GM21515 (cell line): ENCODE measurements around the gene DUOXA1.
"Not testable (repeated sequence)": the region's sequence is repeated elsewhere in the genome, so short reads cannot be mapped to it uniquely, and the experiment has no call there.

Experiments
- ATAC-seq: cut with Tn5 transposase; IDR thresholded peaks from one replicate; pipeline ENCODE4 v1.9.1; 2021; ENCODE audit not compliant: unreplicated experiment

The DUOXA1 gene

DNA sequence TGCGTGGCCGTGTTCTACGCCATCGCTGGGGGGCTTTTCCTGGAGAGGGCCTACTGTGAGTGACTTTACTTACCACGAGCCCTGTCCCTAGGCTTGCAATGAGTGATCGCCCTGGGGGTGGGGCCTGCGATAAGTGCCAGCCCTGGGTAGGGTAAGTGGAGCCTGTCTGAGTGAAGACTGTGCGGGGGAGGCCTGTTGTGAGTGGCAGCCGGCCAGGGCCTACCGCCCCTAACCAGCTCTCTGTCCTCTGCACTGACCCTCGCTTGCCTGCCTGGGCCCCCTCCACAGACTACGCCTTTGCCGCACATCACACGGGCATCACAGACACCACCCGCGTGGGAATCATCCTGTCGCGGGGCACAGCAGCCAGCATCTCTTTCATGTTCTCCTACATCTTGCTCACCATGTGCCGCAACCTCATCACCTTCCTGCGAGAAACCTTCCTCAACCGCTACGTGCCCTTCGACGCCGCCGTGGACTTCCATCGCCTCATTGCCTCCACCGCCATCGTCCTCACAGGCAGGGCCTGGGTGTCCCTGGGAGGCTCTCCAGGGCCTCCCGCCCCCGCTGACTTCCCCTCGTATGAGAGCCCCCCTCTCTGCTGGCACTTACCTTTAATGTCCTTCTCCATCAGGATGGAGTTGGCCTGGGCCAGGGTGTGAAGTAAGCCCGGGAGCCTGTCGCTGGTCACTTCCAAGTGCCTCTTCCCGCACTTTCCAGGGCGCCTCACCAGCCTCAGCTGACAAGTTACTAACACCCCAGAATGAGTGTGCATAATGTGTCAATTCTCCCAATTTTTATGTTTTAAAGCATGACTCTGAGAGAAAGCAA is 22.5 kb upstream of the DUOXA1 start:
- no peak for ATAC-seq

DNA sequence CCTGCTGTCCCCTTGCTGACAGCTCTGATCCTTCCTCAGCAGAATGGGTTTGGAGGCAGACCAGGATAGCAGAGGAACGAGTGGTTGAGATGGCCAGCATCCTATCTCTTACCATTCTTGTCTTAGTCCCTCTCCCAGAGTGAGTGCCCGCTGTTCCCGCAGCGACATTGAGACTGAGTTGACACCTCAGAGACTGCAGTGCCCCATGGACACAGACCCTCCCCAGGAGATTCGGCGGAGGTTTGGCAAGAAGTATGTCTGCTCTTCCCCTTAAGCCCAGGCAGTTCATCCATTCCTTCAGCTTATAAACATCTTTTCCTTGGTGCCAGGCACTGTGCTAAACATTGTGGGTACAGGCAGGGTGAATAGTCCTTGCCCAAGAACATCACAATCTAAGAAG is 21.3 kb upstream of the DUOXA1 start:
- no peak for ATAC-seq

DNA sequence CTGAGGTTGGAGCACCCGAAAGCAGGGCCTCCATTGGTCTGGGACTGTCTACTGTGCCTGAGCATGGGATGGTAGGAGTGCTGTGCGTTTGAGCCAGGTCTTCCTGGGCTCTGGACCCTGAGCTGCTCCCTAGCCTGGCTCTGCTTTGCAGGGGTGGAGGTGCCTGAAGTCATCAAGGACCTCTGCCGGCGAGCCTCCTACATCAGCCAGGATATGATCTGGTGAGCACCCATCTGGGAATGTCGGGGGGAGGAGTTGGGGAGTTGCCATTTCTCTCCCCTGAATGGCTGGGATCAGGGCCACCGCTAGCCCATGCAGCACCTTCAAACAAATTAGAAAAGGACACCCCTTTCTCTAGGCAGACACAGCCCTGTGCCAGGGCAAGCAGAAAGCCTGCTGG is 20.8 kb upstream of the DUOXA1 start:
- no peak for ATAC-seq

DNA sequence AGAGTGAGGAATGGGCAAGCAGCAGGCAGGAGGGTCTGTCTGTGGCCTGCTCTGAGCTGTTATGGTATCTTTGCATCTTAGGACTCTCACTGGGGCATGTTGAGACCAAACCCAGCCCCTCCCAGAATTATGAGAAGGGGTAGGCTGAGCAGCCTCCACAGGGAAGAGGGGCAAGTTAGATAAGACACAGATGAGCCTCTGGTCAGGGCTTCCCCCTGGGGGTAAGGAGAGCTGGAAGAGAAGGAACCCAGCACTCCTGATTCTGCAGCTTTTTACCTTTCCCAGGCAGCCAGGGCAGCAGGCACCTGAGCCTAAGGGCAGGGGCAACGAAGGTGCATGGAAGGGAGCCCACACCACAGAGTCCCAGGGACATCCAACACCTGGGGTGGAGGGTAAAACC is 19.4 kb upstream of the DUOXA1 start:
- no peak for ATAC-seq

DNA sequence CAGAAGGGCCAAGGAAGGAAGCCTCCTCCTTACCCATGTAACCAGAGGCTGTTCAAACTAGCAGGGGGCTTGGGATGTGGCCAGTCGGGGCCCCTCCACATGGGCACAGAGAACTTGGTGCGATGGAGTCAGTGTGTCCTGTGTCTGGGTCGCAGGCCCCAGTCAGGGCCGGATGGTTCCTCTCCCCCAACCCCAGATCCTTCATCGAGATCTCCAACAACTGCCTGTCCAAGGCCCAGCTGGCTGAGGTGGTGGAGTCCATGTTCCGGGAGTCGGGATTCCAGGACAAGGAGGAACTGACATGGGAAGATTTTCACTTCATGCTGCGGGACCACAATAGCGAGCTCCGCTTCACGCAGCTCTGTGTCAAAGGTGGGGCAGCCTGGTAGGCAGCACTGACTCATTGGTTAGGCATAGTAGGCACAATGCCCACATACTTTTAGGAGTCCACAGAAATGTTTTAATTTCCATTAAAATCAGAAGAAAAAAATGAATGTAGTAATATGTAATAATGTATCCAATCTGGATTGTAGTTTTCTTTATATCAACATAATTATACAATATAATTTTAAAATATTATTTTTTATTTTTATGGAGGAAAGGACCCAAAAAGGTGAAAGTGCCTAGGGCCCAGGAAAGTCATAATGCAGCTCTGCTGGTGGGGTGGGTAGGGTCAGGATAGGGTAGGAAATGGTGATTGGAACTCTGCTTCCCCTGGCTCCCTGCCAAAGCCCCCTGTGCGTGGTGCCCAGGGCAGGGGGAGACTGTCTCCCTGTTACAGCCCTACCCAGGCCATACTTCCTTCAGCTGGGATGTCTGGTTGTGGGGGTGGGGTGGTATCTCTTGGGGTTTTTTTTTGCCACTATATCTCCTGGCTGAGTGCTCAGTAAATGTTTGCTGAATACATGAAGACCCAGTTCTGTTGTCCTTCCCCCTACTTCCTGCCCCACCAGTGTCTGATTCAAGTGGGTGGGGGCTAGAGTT is 18.7 kb upstream of the DUOXA1 start:
- no peak for ATAC-seq

DNA sequence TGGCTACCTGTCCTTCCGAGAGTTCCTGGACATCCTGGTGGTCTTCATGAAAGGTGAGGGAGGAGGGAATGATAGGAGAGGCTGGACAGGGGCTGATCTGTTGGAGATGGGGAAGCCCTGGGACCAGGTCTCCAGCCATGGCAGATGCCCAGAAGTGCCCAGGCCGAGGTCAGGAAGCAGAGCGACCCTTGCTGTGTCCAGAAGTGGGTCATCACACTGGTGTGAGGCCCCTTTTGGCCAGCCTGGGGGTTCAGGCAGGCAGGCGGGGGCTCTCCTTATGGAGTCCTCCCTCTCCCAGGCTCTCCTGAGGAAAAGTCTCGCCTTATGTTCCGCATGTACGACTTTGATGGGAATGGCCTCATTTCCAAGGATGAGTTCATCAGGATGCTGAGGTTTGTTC is 17.9 kb upstream of the DUOXA1 start:
- no peak for ATAC-seq

DNA sequence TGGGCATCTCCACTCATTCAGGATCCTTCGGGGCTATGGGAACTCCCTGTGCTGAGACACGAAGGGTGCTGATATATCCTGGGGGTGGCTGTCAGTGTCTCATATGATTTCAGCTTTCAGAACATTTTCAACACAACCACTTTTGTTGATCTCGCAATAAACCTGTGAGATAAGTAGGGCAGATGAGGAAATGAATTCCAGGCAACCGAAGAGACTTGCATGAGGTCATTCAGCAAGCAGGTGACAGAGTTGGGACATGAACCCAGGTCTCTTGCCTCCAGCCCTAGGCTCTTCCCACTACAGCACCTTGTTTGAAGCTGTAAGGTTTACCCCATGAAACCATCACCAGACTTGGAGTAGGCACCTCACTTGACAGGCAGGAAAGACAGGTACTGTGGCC is 16.7 kb upstream of the DUOXA1 start:
- no peak for ATAC-seq

DNA sequence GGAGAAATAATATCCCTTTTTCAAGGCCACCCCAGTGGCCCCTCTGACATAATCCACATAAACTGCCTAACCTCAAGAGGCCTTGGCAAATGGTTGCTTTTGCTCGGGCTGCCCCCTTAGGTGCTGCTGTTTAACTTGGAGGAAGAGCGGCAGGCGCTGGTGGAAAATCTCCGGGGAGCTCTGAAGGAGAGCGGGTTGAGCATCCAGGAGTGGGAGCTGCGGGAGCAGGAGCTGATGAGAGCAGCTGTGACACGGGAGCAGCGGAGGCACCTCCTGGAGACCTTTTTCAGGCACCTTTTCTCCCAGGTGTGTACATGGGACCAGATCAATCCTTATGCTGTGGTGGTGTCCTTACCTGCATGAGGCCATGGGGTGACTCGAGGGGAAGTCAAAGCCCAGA is 15.1 kb upstream of the DUOXA1 start:
- ATAC-seq: no peak

DNA sequence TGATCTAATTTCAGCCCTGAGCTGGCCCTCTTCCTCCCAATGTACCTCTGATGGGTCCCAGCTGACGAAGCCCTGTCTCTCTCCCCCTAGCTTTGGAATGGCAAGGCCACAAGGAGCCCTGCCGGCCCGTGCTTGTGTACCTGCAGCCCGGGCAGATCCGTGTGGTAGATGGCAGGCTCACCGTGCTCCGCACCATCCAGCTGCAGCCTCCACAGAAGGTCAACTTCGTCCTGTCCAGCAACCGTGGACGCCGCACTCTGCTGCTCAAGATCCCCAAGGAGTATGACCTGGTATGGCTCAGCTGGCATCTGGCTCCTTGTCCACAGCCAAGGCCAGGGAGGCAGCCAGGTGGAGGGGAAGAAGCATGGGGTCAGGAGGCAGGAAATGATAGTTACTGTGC is 14.3 kb upstream of the DUOXA1 start:
- no peak for ATAC-seq

DNA sequence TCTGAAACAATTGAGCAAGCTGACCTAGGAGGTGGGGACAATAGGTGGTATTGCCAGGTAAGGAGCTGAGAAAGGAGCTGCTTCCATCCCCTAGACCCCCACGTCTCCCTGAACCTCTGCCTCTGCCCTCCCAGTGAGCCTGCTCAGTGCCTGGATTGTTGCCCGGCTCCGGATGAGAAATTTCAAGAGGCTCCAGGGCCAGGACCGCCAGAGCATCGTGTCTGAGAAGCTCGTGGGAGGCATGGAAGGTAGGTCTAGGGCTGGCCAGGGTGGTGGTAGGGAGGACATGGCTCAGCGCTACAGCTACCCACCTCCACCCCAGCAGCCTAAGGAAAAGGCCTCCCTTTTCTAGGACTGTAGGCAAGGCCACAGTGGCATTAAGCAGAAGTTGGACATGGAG is 13.4 kb upstream of the DUOXA1 start:
- no peak for ATAC-seq

DNA sequence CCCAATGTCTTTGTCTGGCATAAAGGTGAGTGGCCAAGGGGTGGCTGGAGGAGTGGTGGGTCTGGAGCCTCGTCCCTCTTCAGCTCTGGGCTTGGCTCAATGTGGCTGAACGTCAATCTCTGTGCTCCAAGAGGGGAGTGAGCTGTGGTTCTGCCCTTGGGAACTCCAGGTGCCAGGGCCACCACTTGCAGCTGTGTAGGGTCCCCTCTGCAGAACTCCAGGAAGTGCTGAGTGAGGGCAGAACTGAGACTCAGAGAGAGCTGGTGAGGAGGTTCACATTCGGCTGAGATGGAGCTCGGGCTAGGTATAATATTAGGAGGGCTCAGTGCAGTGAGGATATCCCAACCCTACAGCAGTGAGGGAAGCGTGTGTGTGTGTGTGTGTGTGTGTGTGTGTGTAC is 11.7 kb upstream of the DUOXA1 start:
- ATAC-seq: no peak

DNA sequence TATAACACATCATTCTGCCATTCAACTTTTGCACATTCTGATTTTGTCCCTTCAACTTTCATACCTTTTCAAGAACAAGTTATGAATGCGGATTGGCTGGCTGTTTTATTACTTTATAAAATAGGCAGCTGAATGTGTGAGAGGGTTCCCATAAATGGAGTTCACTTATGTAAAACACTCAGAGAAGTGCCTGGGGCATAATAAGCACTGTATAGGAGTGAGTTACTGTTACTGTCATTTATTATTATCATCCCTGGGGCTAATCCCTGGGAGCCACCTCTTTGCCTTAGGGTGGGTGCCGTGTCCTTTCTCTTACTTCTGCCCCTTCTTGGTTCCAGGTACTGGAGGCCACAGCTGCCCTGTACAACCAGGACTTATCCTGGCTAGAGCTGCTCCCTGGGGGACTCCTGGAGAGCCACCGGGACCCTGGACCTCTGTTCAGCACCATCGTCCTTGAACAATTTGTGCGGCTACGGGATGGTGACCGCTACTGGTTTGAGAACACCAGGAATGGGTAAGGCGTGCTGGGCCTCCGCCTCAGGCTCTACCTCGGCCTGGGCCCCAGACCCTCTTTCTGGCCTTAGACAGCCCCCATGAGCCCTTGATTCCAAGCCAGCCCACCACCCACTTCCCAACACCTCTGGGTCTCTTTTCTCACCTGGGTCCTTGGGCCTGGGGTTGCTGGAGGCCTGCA is 11.0 kb upstream of the DUOXA1 start:
- no peak for ATAC-seq

DNA sequence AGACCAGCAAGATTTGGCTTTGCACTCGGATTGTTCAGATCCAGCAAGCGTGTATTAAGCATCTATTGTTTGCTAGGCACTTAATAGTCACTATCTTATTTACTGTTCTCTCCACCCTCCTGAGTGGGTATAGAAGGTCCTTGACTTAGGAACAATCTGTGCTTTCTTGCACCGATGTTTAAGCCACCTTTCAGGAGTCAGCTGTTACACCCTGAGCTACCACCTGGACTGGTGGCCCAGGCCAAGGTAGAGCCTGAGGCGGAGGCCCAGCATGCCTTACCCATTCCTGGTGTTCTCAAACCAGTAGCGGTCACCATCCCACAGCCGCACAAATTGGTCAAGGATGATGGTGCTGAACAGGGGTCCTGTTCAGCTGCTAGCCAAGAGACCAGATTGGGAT is 10.1 kb upstream of the DUOXA1 start:
- ATAC-seq: no peak

DNA sequence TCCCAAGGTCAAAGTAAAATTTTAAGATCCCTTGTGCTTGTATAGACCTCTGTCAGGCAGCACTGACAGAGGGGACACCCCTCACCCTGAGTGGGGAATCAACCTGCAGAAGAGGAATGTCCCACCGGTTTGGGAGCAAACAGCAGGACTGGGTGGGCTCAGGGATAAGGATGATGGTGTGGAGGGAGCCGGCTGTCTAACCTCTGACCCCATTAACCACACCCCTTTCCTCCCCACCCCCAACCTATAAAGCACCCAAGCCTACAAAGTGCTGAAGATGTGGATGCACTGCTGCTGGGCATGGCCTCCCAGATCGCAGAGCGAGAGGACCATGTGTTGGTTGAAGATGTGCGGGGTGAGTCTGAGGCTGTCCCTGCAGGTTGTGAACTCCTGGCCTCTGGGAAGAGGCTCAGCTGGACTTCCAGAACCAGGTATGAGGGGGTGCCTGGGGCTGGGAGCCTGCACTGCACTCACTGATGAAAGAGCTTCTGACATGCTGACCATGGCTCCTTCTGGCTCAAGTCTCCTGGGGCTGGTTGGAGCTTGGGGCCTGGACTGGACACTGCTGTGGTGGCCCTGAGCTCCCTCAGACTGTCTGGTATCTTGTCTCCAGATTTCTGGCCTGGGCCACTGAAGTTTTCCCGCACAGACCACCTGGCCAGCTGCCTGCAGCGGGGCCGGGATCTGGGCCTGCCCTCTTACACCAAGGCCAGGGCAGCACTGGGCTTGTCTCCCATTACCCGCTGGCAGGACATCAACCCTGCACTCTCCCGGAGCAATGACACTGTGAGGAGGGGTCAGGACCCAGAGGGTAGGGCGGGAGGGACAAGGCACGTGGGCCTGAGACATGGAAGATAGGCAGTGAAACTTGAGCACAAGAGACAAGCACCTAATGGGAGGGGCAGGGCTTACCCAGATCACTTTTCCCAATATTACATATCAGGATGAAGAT is 9.4 kb upstream of the DUOXA1 start:
- ATAC-seq: no peak

DNA sequence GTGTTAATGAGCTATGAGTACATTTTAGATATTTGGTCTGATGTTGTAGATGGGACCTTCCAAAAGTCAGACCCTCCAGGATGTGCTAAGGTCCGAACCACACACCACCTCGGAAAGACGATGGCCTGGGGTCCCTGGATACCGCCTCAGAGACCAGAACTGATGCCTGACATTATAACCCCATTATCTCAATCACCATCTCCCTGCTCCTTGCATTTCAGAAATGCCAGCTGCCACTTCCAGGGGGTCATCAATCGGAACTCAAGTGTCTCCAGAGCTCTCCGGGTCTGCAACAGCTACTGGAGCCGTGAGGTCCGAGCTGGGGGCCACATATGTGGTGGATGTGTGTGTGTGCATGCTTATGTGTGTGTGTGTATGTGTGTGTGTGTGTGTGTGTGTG is 8.0 kb upstream of the DUOXA1 start:
- ATAC-seq: no peak

DNA sequence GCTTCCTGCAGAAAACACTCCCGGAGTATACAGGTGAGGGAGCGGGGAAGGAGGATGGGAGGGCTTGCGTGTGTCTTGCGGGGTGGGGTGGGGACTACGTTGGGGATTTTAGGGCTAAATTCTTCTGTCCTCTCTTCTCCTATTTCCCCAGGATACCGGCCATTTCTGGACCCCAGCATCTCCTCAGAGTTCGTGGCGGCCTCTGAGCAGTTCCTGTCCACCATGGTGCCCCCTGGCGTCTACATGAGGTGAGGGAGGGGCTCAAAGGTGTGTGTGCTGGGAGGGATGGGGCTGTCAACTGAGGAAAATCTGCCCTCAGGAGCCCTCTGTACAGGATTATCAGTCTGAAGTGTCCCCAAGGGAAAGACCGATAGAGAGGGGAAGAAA is 6.7 kb upstream of the DUOXA1 start:
- no peak for ATAC-seq

DNA sequence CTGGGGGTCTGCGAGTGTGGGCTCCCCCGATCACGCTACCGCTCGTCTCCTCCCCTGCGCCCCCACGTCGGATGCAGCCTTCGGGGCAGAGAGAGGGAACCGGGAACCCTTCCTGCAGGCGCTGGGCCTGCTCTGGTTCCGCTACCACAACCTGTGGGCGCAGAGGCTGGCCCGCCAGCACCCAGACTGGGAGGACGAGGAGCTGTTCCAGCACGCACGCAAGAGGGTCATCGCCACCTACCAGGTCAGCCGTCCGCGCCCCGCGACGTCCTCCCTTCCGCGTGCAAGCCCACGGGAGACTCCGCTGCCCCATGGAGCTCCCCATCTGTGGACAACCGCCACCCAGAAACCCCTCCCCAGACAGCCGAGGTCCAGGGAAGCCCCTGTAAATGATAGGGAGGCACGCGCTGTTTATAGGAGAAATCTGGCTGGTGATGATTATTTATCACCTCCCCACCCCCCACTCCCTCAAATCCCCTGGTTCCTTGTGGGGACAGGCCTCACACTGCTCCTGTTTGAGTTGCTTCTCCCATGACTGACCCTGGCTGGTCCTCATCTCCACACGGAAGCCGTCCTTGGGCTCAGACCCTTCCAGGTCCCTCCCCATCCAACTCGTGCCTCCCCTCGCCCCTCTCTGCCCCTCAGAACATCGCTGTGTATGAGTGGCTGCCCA is 6.2 kb upstream of the DUOXA1 start:
- ATAC-seq: not testable (repeated sequence)

DNA sequence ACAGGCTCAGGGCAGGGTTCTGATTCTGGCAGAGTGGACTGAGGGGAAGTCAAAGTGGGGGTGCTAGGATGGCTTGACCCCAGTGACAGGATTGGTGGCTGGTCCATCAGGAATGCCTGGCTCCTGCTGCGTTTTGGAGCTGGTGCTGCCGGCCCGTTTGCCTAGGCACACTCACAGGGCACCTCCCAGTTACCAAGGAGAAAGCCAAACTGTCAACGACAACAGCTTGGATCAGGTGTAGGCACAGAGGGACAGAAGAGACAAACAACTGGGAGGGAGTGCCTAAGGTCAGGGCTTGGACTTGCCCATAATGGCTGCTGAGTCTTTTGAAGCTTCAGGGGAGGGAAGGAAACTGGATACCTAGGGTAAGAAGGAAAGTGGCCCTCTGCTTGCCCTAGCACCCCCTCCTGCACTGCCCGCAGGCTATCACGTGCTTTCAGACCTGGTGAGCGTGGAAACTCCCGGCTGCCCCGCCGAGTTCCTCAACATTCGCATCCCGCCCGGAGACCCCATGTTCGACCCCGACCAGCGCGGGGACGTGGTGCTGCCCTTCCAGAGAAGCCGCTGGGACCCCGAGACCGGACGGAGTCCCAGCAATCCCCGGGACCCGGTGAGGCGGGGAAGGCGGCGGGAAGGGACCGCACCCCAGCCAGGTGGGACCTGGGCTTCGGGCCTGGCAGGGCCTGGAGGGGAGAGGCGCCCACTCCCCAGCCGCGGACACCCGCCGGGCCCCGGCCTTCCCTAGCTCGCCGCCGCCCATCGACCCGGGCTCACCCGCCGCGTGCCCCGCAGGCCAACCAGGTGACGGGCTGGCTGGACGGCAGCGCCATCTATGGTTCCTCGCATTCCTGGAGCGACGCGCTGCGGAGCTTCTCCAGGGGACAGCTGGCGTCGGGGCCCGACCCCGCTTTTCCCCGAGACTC is 5.3 kb upstream of the DUOXA1 start:
- ATAC-seq: no peak

DNA sequence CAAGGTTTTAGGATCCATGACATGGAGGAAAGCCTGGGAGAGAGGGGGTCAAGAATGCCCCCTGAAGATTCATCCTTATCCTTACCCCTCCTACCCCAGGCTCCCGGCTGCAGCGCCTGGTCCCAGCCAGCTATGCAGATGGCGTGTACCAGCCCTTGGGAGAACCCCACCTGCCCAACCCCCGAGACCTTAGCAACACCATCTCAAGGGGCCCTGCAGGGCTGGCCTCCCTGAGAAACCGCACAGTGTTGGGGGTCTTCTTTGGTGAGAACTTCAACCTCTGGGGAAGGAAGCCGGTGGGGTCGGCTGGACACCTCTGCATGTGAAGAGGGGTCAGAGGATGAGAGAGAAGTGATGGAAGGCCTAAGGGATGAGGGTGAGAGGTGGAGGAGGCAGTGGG is 4.4 kb upstream of the DUOXA1 start:
- ATAC-seq: no peak
